CD4-positive, alpha-beta T cell treated with Interferon gamma for 1 hour (primary cell): ENCODE data around the gene PIP5K1B.

Source experiments
- DNase-seq: peaks from one replicate; pipeline ENCODE4 v3.0.0-alpha.2; 2020

The PIP5K1B gene

GRCh38 chr9:68927165-68927564 is 222.1 kb downstream of the PIP5K1B start:
- DNase-seq: no peak

- no peak for DNase-seq
Observed at GRCh38 chr9:68931821-68932220, 226.8 kb downstream of the PIP5K1B start.

- DNase-seq: no peak
Observed at GRCh38 chr9:68932458-68932857, 227.4 kb downstream of the PIP5K1B start.

- no peak for DNase-seq
Observed at GRCh38 chr9:68933434-68934328, 228.6 kb downstream of the PIP5K1B start.

- no peak for DNase-seq
Observed at GRCh38 chr9:68934329-68934644, 229.2 kb downstream of the PIP5K1B start.

- no peak for DNase-seq
Observed at GRCh38 chr9:68940573-68940972, 235.5 kb downstream of the PIP5K1B start.

GRCh38 chr9:68941780-68942459 is 236.9 kb downstream of the PIP5K1B start:
- DNase-seq: no peak

- DNase-seq: no peak
Observed at GRCh38 chr9:68942790-68943189, 237.8 kb downstream of the PIP5K1B start.

GRCh38 chr9:68947015-68947414 is 242.0 kb downstream of the PIP5K1B start:
- no peak for DNase-seq

- no peak for DNase-seq
Observed at GRCh38 chr9:68947842-68948569, 243.0 kb downstream of the PIP5K1B start.

- no peak for DNase-seq
Observed at GRCh38 chr9:68949271-68950000, 244.4 kb downstream of the PIP5K1B start.

- DNase-seq: no peak
Observed at GRCh38 chr9:68950188-68950587, 245.1 kb downstream of the PIP5K1B start.

GRCh38 chr9:68950689-68951088 is 245.6 kb downstream of the PIP5K1B start:
- no peak for DNase-seq

GRCh38 chr9:68951879-68952659 is 247.0 kb downstream of the PIP5K1B start:
- DNase-seq: peak; percentile 14

- DNase-seq: no peak
Observed at GRCh38 chr9:68953771-68954170, 248.7 kb downstream of the PIP5K1B start.

GRCh38 chr9:68955330-68955729 is 250.3 kb downstream of the PIP5K1B start:
- no peak for DNase-seq

GRCh38 chr9:68957479-68957878 is 252.4 kb downstream of the PIP5K1B start:
- no peak for DNase-seq

- no peak for DNase-seq
Observed at GRCh38 chr9:68961587-68961986, 256.5 kb downstream of the PIP5K1B start.

- no peak for DNase-seq
Observed at GRCh38 chr9:68963416-68963815, 258.4 kb downstream of the PIP5K1B start.

GRCh38 chr9:68964102-68964541 is 259.1 kb downstream of the PIP5K1B start:
- DNase-seq: no peak

GRCh38 chr9:68964765-68965164 is 259.7 kb downstream of the PIP5K1B start:
- no peak for DNase-seq

- no peak for DNase-seq
Observed at GRCh38 chr9:68966496-68966944, 261.5 kb downstream of the PIP5K1B start.
